PC-3 (cell line): Measurements from ENCODE around the gene AGTR1. TPM values are rescaled to one million over a fixed set of nuclear protein-coding genes. Genes with fewer than 3 reads are reported as not detected.

Experiments
- ATAC-seq: fragments of 200-7000 bp; cut with Tn5 transposase; 2 replicates; pipeline ENCODE4 v1.9.1; 2020; ENCODE audit warnings: mild to moderate bottlenecking, moderate library complexity
- Bru-seq: library from RNA; stranded (reverse); fragments of 400-500 nt; gene quantifications from one replicate; lab custom pipeline; 2021; lab: Mats Ljungman, UMichigan
- BruChase-seq, 2 experiments: library from RNA; stranded (reverse); fragments of 400-500 nt; gene quantifications; one replicate each; lab custom pipeline; 2021; lab: Mats Ljungman, UMichigan
- BruUV-seq: library from RNA; stranded (reverse); fragments of 400-500 nt; replicated peaks from 2 replicates; lab custom pipeline; 2021; lab: Mats Ljungman, UMichigan
- CTCF ChIA-PET: fragments of 300-600 bp; sonication (Branson Sonifier 250); formaldehyde crosslinking; loops from one replicate; lab custom pipeline; 2022; ENCODE audit warnings: antibody characterized with exemption; lab: Charles Lee
- POLR2A ChIA-PET: fragments of 300-600 bp; sonication (Branson Sonifier 250); formaldehyde crosslinking; loops from one replicate; lab custom pipeline; 2022; ENCODE audit warnings: antibody characterized with exemption; ENCODE audit not compliant: unreplicated experiment; lab: Charles Lee
- DNase-seq: peaks from one replicate; pipeline ENCODE4 v3.0.0-alpha.2; 2015
- H2AFZ ChIP-seq: fragments of 300-600 bp; sonication (generic); 2 replicates; pipeline ENCODE4 v1.6.0; 2016; ENCODE audit warnings: antibody characterized with exemption, low read length
- H3F3A ChIP-seq: fragments of 300-600 bp; sonication (generic); one replicate; pipeline ENCODE4 v1.6.0; 2017; ENCODE audit warnings: antibody characterized with exemption, low read length, control low read depth, mild to moderate bottlenecking; ENCODE audit not compliant: unreplicated experiment
- H3K27ac ChIP-seq: fragments of 300-600 bp; sonication (generic); 2 replicates; pipeline ENCODE4 v1.5.1; 2016; ENCODE audit warnings: mild to moderate bottlenecking, low read length
- H3K27me3 ChIP-seq: fragments of 300-600 bp; sonication (generic); 2 replicates; pipeline ENCODE4 v1.6.1; 2016; ENCODE audit warnings: low read length, mixed read lengths
- H3K36me3 ChIP-seq: fragments of 300-600 bp; sonication (generic); 2 replicates; pipeline ENCODE4 v1.6.1; 2016; ENCODE audit warnings: low read depth, mixed run types, low read length, mixed read lengths
- H3K4me1 ChIP-seq: fragments of 300-600 bp; sonication (generic); 2 replicates; pipeline ENCODE4 v1.5.1; 2016; ENCODE audit warnings: low read length; ENCODE audit not compliant: insufficient read depth
- H3K4me2 ChIP-seq: fragments of 300-600 bp; sonication (generic); 2 replicates; pipeline ENCODE4 v1.6.0; 2016; ENCODE audit warnings: low read length
- H3K4me3 ChIP-seq: fragments of 300-600 bp; sonication (generic); 2 replicates; pipeline ENCODE4 v1.5.1; 2016; ENCODE audit warnings: mild to moderate bottlenecking, low read length, mixed read lengths
- H3K79me2 ChIP-seq: fragments of 300-600 bp; sonication (generic); 2 replicates; pipeline ENCODE4 v1.6.1; 2017; ENCODE audit warnings: low read length, mixed read lengths
- H3K9ac ChIP-seq: fragments of 300-600 bp; sonication (generic); 2 replicates; pipeline ENCODE4 v1.6.0; 2016; ENCODE audit warnings: mild to moderate bottlenecking, low read length
- H3K9me2 ChIP-seq: fragments of 300-600 bp; sonication (generic); replicated peaks from 2 replicates; pipeline ENCODE4 v1.6.1; 2016; ENCODE audit warnings: mixed run types, low read length, mixed read lengths
- H3K9me3 ChIP-seq: fragments of 300-600 bp; sonication (generic); 2 replicates; pipeline ENCODE4 v1.6.1; 2016; ENCODE audit warnings: low read length, mixed read lengths
- H4K20me1 ChIP-seq: fragments of 300-600 bp; sonication (generic); 2 replicates; pipeline ENCODE4 v1.6.1; 2016; ENCODE audit warnings: low read length, mixed read lengths
- EZH2 ChIP-seq: fragments of 300-600 bp; sonication (generic); IDR thresholded peaks from one replicate; pipeline ENCODE4 v1.6.1; 2017; ENCODE audit warnings: antibody characterized with exemption, mild to moderate bottlenecking, low read length; ENCODE audit not compliant: unreplicated experiment
- EZH2phosphoT487 ChIP-seq: fragments of 300-600 bp; sonication (generic); IDR thresholded peaks from 2 replicates; pipeline ENCODE4 v1.6.1; 2018; ENCODE audit warnings: mild to moderate bottlenecking, antibody characterized with exemption, low read length, borderline replicate concordance
- intact Hi-C: fragments of 100-400 bp; cut with micrococcal nuclease; formaldehyde crosslinking; loops from 2 replicates; pipeline ENCODE4 v1.9.0; 2023
- long read RNA-seq: library from polyadenylated mRNA; unstranded; transcript quantifications from one replicate; pipeline ENCODE4 v2.0.0, GENCODE V29; 2021; ENCODE audit not compliant: unreplicated experiment
- total RNA-seq: library from RNA; depleted of rRNA; stranded (reverse); fragments of >200 nt; gene quantifications from 2 replicates; pipeline ENCODE4 v1.2.3, GENCODE V29; 2014; rRNA removed
- TF ChIP-seq, protein P1 (sequence below): fragments of 300-600 bp; sonication (generic); conservative IDR thresholded peaks from 2 replicates; pipeline ENCODE4 v1.5.1; 2017; ENCODE audit warnings: antibody characterized with exemption, low read depth, mild to moderate bottlenecking, low read length

AGTR1 gene
- total RNA-seq (0.15 TPM in 1 of 2 replicates, not detected in the other), Bru-seq, nascent RNA (not detected), BruChase-seq, experiment 1, labeled RNA remaining after a 6-hour chase (not detected), BruChase-seq, experiment 2, labeled RNA remaining after a 2-hour chase (percentile 2 among the genes with signal in this experiment)
- long read RNA-seq: 0 reads

DNA sequence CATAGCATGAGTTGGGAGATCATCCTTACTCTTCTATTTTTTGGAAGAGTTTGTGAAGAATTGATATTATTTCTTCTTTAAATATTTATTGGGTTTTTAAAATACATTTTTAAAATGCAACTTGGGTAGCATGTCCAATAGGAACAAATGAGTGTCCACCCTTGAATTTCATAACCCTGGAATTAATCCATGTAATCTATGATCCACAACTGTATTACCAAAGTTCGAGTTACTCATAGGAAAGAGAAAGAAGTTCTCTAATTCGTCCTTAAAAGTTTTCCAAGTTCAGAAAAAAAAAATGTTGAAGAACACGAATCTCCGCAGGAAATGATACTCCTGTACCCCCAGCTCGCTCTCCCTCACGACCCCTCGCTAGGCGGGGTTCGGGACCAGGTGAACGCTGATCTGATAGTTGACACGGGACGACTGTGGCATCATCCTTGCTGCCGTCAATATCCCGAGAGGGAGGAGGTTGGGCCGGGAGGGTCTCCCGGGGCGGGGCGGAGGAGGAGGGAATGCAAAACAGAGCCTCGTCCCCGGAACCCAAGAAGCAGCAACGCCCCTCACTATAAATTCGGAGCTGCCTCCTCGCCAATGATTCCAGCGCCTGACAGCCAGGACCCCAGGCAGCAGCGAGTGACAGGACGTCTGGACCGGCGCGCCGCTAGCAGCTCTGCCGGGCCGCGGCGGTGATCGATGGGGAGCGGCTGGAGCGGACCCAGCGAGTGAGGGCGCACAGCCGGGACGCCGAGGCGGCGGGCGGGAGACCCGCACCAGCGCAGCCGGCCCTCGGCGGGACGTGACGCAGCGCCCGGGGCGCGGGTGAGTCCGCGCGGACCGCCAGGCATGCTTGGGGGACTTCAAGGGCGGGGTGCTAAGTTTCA is at the start of gene AGTR1:
AGTR1 (plus strand) TSS at position 598 of the 884 bp plus-strand sequence. CDS start 43,133 bp downstream, outside the sequence.
- Histone ChIP-seq H3K27ac (no peak within 1 kb of the TSS), H3K9me3 (no peaks in the 10 kb centered on the region), H3K36me3 (no peaks in the 10 kb centered on the region), H3F3A (no peaks in the 10 kb centered on the region), H3K79me2 (no peaks in the 10 kb centered on the region), H3K4me2 (peak within 1 kb of the TSS; percentile 75), H4K20me1 (no peaks in the 10 kb centered on the region), H3K9me2 (no peaks in the 10 kb centered on the region), H3K9ac (no peak within 1 kb of the TSS), H3K27me3 (peaks cover 46% of the 10 kb centered on the region), H2AFZ (peak within 1 kb of the TSS; percentile 53), H3K4me3 (peak within 1 kb of the TSS; percentile 50), H3K4me1 (no peaks in the 10 kb centered on the region)
- peak; percentile 40; the same call in 1 of the 2 replicates for ATAC-seq
- intact Hi-C loops: no loop called here
- no peak for DNase-seq
- TF ChIP-seq, protein P1, sequence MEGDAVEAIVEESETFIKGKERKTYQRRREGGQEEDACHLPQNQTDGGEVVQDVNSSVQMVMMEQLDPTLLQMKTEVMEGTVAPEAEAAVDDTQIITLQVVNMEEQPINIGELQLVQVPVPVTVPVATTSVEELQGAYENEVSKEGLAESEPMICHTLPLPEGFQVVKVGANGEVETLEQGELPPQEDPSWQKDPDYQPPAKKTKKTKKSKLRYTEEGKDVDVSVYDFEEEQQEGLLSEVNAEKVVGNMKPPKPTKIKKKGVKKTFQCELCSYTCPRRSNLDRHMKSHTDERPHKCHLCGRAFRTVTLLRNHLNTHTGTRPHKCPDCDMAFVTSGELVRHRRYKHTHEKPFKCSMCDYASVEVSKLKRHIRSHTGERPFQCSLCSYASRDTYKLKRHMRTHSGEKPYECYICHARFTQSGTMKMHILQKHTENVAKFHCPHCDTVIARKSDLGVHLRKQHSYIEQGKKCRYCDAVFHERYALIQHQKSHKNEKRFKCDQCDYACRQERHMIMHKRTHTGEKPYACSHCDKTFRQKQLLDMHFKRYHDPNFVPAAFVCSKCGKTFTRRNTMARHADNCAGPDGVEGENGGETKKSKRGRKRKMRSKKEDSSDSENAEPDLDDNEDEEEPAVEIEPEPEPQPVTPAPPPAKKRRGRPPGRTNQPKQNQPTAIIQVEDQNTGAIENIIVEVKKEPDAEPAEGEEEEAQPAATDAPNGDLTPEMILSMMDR: no peak
- peak; percentile 19 for TF ChIP-seq EZH2
- POLR2A ChIA-PET: no interaction called here
- CTCF ChIA-PET: no interaction called here
- no TSS peak for BruUV-seq

DNA sequence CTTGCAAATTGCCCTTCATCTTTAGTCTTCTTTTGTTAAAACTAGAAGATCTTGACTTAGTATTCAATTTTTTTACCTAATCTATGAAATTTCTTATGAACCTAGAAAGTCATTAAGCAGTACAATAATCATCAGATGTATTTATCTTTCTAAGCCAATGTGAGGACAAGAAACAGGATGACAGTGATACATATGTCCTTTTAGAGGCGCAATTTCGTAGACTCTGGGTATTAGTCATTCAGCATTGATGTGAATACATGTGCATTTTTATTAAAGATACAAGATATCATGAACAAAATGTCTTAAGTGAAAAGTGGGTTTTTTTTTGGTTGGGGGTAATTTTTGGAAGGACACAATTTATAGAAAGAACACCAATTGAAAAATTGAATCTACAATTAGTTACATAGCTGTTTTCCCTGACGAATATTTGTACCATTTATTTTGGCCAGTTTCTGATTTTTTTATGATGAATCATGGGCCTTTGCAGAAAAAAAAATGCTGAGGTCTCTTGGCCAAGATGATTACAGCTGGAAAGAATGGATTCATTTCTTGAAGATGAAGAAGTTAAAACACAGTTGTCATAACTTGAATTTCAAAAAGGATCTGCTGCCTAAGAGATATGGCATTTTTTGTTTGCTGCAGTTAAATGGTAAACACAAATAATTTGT is 48.9 kb upstream of the AGTR1 start:
- Histone ChIP-seq H3K79me2 (no peaks in the 10 kb centered on the region), H3K9me2 (no peaks in the 10 kb centered on the region), H3K9ac (no peak overlapping the region), H4K20me1 (no peaks in the 10 kb centered on the region), H3K27ac (no peak overlapping the region), H3K27me3 (no peaks in the 10 kb centered on the region), H3F3A (no peaks in the 10 kb centered on the region), H3K4me2 (no peak overlapping the region), H3K9me3 (no peaks in the 10 kb centered on the region), H3K4me1 (no peaks in the 10 kb centered on the region), H2AFZ (no peak overlapping the region), H3K4me3 (no peak overlapping the region), H3K36me3 (no peaks in the 10 kb centered on the region)
- ATAC-seq (no peak), DNase-seq (no peak)
- ChIA-PET CTCF (no interaction called here), POLR2A (no interaction called here)
- intact Hi-C loops: no loop called here
- no TSS peak for BruUV-seq
- TF ChIP-seq, protein P1: no peak
- TF ChIP-seq EZH2phosphoT487 (no peak), EZH2 (no peak)
